HG03103 (cell line): Measurements from ENCODE around the gene INF2.

Experiments used
- ATAC-seq: cut with Tn5 transposase; IDR thresholded peaks from one replicate; pipeline ENCODE4 v1.9.1; 2021; ENCODE audit warnings: low read depth; ENCODE audit not compliant: unreplicated experiment

INF2 gene

GRCh38 chr14:104687601-104688504 is 1.6 kb upstream of the INF2 start:
- ATAC-seq, result no peak

DNA sequence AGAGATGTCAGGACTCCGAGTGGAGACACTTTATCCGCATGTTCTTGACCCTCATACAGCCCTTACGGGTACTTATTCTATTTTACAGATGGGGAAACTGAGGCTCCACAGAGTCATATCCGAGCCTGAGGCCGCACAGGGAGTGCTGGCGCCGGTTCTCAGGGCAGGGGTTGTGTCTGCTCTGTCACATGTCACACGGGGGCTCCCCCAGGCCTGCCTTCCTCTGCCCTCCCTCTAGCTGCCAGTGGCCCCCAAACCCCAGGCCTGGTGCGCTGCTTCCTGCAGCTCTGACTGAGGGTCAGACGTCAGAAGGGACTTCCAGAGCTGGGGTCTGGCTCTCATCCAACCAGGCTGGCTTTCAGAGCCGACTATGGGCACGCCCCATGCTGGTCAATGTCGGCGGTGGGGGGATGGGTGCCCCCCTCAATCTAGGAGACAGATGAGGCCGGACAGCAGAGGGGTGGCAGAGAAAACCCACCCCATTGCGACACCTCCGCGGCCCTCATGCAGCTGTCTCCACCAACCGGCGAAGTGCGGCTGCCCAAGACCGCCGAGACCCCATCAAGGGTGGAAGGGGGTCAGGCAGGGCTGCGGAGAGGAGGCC is 811 bp upstream of the INF2 start:
- no peak for ATAC-seq

GRCh38 chr14:104689881-104690711 is 678 bp downstream of the INF2 start:
- no peak for ATAC-seq

DNA sequence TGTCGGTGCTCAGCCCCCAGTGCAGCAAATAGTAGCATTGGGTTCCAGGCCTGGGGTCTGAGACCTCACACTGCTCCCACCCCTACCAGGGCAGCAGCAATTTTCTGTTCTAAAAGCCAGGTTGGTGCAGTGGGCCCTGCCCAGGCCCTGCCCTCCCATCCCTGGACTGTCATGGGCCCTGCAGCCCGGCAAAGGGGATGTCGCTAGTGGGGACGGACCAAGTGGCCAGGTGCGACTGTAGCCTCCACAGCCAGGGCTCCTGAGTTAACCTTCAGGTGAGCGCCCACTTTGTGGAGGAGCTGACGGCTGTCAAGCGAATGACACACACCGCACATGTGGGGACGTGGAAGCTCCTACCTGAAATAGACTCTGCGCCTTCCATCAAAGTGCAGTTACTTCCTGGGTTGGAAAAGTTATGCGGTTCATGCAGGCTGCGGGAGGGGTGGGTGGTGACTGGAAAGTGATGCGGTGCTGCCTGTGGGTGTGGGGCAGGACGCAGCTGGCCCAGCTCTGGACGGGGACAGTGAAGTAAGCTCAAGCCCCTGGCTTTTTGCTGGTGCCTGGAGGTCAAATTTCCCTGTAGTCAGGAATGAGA is 1.5 kb downstream of the INF2 start:
- no peak for ATAC-seq

- no peak for ATAC-seq
Measured at GRCh38 chr14:104691546-104692260, 2.3 kb downstream of the INF2 start.

DNA sequence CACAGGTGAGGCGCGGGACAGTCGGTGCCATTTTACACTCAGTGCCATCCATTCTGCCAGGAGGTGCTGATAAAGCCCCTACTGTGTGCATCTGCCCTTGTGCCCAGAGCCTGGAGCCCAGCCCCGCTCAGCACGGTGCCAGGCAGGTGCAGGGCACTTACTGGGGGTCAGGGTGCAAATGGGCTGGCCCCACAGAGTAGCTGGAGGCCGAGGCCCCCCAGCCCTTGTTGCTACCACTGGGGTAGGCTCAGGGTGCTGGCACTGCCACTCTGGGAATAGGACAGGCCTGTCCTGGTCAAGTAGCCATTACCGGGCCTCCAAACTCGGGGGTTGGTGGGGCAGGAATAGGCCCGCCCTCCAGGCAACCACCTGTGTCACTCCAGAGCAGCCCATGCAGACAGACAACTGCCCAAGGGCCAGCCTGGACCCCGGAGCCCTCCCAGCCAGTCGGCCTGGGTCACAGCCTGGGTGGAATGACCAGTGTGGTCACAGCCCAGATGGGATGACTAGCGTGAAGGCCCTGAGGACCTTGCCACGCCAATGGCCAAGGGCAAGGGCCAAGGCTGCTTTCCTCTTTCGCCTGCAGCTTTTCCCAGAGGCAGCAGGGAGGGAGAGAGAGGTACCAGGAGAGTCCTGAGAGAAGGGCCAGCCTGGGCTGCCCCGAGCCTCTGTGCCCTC is 3.0 kb downstream of the INF2 start:
- no peak for ATAC-seq

GRCh38 chr14:104692939-104693315 is 3.5 kb downstream of the INF2 start:
- ATAC-seq, result no peak

GRCh38 chr14:104693482-104694431 is 4.3 kb downstream of the INF2 start:
- no peak for ATAC-seq

DNA sequence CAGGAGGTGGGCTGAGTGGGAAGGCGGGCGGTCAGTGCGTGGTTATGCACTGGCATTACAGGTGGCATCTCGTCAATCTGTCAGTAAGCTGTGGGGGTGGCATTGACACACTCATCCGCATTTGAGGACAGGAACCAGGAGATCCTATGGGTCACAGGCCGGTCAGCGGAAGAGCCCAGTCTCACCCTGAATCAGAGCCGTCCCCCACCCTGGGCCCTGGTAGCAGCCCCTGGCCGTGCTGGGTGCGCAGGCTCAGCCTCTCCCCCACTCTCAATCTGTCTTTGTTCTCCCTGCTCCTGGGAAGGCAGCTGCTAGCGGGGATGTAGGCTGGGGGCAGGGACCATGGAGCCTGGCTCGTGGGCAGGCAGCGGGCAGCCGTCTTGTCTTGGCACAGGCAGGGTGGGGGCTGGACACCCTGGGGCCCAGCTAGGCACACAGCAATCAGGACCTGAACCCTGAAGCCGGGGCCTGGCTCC is 5.1 kb downstream of the INF2 start:
- no peak for ATAC-seq

DNA sequence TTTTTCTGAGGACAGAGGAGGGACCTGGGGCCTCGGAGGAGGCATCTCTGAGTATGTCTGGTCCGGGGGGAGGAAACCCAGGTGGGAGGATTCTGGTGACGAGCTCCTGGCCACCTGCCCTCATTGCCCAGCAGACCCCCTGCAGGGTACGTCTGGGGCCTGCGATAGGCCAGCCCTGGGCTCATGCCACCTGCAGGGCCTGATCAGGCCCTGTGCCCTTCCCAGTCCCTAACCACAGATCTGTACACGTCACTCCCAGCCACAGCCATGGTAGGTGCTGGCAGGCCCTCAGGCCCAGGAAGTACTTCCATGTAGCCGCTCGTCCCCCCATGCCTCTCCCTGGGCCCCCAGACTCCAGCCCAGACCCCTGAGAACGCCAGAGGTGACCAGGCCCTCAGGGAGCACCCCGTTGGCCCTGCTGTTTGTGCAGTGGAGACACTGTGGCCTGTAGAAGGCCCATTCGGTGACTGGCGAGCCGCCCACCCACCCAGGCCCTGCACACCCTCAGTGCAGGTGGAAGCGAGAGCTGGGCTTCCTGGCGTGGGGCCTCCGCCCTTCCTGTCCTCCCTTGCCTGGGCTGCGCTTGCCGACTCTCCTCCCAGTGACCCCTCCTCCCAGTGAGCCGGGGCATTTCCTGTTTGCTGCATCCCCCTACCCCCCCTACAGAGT is 5.7 kb downstream of the INF2 start:
- ATAC-seq, result no peak

GRCh38 chr14:104695660-104696000 is 6.2 kb downstream of the INF2 start:
- ATAC-seq, result no peak

DNA sequence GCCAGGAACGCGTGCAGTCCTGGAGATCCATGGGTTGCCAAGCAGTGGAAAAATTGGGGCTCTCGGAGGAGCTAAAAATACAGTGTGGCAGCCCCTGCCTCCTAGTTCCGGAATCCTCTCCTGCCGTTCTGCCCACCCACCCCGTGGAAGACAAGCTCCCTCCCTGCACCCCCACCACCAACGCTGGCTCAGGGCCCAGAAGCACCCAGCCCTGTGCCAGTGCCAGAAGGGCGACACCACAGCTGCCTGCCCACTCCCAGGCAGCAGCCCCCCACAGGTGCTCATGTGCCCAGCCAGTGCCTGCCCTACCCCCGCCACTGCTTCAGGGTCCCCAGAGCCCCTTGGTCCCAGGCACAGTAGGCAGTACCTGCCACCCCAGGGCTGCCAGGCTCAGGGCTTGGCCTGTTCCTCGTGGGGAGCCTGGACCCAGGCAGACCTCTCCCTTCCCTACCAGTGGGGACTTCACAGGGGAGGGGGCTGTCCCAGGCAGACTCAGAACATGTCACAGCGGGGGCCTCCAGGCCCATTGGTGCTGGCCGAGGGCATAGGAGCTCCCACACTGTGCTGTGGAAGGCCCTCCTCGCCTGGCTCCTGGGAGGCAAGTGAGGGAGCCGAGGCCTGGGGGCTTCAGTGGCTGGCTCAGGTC is 7.4 kb downstream of the INF2 start:
- no peak for ATAC-seq

- no peak for ATAC-seq
Measured at GRCh38 chr14:104697317-104697703, 7.9 kb downstream of the INF2 start.

DNA sequence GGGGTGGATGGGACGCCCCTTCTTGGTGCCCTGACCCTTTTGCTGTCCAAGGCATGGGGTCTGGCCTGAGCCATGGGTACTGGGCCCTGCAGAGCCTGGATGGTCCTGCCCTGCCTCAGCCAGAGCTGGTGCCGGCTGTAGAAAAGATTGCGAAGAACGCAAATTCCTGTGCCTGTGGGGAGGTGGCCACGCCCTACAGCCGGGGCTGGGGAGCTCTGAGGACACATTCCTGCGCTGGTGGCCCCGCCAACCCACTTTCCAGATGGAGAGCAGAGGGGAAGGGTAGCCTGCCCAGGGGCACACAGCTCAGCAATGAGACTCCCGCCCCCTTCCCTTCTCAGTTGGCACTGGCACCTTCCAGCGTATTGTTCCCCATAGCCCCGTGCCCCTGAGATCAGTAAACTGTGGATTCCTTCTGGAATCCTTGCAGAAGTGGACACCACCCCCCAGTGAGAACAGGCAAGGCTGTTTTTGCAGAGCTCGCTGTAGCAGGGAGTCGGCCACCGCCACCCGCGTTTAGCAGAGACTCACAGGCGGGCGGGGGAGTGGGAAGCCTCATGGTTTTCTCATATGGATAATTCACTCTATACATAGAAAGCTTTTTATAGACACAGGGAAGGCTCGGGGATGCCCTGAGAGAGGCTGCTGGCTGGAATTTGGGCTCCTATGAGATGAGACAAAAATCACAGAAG is 8.6 kb downstream of the INF2 start:
- ATAC-seq, result no peak

DNA sequence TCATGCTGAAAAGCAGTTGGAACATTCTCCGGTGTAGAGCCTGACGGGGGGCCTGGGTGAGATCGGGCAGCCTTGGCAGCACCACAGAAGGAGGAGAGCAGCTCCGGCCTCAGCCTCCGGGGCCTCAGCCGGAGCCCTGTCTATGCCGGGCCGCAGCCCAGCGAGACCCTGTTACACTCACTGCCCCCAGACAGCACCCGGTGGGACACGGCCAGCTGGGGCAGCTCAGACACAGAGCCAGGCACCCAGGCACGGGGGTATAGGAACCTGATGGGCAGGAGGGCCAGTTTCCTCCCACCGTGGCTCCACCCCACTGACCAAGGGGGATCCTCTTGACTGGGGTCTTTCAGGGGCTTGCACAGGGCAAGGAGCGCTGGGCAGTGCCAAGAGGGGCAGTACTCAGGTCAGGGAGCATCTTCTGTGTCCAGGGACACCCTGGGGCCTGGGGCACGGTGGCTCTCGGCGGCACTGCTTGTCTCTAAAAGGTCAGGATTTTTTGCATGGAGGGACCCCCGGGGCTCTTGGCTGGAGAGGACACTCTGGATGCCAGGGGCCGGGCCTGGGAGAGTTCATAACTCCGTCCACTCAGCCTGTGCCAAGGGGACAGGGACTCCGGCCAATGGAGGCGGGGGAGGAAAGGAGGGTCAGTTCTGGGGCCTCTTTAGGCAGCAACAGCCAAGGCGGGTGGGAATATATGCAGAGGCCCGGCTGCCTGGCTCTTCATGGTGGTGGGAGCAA is 9.4 kb downstream of the INF2 start:
- ATAC-seq, result no peak

DNA sequence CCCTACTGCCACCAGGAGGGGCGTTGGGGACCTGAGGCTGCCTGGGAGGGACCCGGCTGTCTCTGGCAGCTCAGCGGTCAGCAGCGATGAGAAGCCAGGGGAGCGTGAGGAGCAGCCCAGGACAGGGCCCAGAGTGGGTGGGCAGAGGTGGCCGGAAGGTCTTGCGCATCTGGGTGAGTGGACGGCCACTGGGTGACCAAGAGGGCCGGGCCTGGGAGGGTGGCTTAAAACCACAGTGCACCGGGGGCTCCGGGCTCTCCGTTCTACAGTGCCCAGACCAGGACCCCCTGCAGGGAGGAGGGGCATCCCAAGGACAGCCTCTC is 10.0 kb downstream of the INF2 start:
- no peak for ATAC-seq
